ENCODE measurements around the gene LRRC3.
"Not testable (repeated sequence)": the region's sequence is repeated elsewhere in the genome, so short reads cannot be mapped to it uniquely, and the experiment has no call there.

LRRC3 gene

DNA sequence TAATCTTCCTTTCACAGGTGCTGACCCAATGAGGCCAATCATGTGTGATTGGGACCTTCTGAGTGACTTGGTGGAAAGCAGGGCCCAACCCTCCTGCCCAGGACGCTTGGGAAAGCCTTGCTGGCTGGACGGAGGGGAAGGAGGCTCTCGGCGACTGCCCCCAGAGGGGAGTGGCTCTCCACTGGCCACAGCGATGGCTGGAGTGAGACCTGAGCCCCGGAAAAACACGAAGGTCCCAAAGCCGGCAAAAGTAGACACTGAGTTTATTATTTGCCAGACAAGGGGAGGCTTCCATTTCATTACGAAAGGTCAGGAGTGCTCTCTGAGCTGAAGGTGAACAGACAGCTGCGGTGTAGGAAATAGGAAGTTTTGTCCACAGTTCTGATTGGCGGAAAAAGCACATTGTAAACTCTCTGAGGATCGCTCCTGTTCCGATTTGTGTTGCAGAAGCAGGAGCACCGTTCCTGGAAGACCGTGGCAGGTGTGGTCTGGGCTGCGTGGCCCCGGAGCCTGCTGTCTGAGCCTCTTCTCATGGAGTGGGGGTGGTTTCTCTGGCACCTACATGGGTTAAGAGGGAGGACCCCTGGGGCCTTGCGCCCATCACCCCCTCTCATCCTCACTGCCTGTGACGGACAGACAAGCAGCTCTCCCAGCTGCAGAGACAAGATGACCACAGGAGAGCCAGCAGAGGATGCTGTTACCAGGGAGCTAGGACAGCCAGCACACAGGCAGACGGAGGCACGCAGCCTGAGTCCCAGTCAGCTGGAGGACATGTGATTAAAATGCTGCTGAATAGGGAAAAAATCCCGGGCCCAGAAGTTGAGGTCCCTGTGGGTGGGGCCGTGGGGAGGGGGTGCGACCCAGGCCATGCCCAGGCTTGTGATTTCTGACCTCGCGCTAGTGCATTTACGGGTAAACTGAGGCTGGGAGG, 43.2 kb downstream of the LRRC3 start:
- no peak for FAIRE-seq

DNA sequence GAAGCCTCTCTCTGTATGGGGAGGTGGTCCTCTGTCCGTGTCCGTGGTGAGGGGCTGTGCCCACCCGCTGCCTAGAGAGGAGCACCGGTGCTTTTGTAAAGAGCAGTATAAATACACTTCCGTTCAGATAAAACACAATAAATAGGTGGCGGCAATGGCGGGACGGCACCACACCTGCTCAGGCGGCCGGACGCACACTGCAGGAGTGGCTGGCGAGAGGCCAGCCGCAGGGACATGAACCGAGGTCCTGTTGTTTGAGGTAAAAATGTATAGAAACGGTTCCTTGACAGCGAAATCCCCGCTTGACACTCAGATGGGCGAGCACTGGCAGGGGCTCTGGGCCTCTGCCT, 43.9 kb downstream of the LRRC3 start:
- no peak for FAIRE-seq

DNA sequence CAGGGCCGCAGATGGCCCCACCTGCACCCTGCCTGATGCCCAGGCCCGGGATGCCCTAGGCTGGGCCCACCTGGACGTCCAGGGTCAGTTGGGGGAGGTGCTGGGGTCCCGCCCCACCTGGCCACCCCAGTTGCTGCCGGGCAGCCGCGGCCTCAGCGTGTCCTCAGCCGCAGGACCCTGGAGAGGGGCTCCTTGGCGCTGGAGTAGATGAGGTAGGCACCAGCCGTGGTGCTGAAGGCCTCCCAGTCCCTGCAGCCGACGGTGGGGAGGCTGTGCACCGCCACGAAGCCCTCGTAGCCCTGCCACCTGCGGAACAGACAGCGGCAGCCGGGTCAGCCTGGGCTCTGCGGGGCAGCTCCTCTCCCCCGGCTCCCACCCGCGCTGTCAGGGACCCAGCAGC, 44.3 kb downstream of the LRRC3 start:
- no peak for FAIRE-seq

DNA sequence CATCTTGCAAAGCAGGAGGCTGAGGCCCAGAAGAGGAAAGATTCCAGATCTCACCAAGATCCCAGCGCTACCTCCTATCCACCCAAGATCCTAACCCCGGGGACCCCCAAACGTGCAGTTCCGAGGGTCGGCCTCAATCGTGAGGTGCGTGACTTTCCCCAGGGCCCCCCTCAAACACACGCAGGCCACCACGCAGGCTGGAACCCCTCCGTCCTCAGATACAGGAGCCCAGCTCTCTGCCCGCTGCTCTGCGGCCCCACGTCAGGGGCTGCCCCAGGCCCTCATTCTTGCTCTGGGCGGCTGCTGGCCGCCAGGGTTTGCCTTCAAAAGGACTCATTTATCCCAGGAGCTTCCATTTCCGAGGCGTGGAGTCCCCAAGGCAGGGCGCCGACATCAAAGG, 44.8 kb downstream of the LRRC3 start:
- FAIRE-seq: no peak

DNA sequence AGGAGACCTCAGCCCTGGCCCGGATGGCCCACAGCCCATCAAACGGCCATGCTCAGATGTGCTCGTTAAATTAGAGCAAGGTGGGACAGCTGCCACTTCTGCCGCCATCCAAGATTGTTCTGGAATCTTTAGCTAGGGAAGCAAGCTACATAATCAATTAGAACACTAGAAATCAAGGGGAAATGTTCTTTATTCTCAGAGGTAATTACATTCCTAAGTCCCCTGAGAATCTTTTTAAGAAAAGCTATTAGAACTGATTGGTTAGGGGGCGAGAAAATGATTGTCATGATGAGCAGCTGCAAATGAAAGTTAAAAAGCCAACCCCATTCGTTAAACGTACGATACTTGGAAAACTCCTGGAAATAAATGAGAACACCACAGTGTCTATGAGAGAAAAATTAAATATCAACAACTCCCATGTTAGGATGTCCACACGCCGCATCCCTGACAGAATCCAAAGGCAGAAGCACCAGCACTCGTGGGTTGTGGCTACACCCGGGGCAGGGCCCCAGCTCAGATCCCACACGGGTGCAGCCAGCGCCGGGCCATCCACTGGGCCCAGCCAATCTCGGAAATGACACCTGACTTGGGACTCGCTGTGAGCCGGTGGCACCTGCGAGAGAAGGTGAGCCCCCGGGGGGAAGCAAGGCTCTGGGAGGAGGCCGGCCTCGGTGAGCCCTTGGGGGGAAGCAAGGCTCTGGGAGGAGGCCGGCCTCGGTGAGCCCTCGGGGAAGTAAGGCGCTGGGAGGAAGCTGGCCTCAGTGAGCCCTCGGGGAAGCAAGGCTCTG, 47.1 kb downstream of the LRRC3 start:
- no peak for FAIRE-seq

DNA sequence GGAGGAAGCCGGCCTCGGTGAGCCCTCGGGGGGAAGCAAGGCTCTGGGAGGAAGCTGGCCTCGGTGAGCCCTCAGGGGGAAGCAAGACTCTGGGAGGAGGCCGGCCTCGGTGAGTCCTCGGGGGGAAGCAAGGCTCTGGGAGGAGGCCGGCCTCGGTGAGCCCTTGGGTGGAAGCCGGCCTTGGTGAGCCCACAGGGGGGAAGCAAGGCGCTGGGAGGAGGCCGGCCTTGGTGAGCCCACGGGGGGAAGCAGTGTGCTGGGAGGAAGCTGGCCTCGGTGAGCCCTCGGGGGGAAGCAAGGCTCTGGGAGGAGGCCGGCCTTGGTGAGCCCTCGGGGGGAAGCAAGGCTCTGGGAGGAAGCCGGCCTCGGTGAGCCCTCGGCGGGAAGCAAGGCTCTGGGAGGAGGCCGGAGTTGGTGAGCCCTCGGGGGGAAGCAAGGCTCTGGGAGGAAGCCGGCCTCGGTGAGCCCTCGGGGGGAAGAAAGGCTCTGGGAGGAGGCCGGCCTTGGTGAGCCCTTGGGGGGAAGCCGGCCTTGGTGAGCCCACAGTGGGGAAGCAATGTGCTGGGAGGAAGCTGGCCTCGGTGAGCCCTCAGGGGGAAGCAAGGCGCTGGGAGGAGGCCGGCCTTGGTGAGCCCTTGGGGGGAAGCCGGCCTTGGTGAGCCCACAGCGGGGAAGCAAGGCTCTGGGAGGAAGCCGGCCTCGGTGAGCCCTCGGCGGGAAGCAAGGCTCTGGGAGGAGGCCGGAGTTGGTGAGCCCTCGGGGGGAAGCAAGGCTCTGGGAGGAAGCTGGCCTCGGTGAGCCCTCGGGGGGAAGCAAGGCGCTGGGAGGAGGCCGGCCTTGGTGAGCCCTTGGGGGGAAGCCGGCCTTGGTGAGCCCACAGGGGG, 47.9 kb downstream of the LRRC3 start:
- FAIRE-seq: not testable (repeated sequence)

DNA sequence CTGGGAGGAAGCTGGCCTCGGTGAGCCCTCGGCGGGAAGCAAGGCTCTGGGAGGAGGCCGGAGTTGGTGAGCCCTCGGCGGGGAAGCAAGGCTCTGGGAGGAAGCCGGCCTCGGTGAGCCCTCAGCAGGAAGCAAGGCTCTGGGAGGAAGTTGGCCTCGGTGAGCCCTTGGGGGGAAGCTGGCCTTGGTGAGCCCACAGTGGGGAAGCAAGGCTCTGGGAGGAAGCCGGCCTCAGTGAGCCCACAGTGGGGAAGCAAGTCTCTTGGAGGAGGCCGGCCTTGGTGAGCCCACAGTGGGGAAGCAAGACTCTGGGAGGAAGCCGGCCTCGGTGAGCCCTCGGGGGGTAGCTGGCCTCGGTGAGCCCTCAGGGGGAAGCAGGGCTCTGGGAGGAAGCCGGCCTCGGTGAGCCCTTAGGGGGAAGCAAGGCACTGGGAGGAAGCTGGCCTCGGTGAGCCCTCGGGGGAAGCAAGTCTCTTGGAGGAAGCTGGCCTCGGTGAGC, 48.6 kb downstream of the LRRC3 start:
- FAIRE-seq: no peak

DNA sequence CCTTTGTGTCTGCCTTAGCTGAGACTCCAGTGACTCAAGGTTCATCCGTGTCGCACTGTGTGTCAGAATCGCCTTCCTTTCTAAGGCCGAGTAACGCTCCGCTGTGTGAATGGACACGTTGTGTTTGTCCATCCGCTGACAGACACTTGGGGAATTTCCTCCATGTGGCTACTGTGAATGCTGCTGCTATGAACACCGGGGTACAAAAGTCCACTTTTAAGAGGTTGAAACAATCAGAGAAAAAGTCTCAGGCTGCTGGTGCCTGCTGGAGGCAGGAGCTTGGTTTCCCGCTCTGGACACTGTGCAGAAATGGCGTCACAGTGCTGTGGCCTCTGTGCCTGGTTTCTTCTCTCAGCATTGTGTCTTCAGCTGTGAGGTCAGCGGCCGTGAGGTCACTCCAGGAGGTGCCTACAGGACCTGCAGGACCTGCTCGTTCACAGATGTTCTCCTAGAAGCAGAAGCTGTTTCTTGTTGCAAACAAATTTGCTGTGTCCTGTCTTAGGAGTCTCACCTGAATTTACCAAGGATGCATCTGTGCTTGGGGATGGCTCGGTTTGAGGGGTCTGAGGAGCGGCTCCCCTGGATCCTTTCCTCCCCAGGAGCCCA, 50.5 kb downstream of the LRRC3 start:
- FAIRE-seq: no peak

DNA sequence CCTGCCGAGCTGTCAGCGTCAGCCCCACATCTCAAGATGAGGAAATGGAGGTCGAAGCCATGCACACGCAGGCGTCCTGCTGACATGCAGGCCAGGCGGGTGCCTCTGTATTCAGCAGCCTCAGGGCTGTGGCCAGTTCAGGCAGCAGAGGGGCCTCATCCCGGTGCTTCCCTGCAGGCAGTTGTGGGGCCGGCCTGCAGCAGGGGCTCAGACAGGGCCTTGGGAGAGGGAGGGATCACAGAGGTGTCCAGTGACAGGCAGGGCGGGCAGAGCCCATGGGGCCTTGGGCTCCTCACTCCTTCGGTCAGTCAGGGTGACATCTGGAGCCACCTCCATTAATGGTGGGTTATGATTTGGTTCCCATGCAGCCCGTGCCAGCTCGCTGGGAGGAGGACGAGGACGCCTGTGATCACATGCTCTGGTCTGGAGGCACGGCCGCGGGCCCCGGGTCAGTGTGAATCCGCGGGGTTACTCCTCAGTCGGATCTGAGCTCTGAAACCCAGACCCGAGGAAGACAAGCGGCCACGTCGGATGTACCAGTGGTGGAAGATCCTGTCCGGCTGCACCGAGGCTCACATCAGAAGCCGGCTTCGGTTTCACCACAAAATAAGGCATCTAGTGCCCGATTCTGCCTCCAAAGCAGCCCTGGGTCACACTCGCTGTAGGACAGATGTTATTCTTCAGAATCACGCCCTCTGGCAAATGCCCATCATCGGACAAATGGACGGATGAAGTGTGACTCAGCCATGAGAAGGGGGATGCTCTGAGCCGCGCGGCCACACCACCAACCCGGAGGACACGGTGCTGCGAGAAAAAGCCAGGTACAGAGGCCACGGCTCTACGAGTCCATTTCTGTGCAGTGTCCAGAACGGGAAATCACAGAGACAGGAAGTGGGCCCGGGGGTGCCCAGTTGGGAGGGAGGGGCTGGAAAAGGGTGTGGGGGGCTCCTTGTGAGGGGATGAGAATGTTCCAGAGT, 51.3 kb downstream of the LRRC3 start:
- FAIRE-seq: no peak

DNA sequence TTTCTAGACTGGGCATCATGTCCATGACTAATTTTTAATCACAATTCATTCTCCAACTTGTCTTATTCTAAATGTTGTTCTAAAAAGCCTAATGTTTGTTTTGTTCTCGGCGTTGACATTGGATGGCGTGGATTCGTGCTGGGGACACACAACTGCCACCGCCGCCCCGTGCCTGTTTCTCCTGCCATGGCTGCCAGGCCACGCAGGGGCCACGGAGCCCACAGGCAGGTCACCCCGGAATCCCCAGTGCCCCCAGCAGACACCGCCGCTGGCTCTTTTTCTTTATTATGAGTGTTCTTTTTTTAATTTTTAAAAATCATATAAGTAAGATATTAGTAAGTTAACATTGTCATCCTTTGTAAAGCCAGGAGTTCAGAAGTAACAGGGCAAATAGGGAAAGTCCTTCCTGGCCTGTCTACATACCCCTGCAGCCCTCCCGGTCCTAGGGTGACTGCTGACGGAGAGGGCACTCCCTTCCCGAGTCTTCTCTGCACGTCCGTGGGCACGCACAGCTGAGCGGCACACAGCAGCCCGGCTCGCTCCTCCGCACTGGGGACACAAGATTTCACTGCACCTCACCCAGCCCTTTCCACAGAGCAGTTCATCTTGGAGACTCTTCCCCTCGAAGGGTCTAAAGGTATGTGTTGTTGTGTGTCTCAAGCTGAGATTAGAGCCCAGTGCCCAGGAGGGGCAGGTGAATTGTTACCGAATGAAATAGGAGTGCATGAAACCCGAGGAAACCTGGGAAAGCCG, 52.5 kb downstream of the LRRC3 start:
- no peak for FAIRE-seq

DNA sequence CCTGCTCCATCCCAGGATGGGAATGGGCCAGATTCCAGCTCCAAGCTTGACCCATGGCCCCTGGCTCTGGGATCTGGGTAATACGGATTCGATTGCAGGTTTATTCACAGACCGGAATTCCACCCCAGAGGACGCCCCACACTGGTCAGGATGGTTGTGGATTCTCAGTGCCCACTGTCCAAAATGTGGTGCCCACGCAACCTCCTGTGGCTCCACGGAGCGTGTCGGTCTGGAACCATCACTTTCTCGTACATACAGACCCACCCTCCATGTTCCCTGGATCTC, 53.1 kb downstream of the LRRC3 start:
- FAIRE-seq: no peak

DNA sequence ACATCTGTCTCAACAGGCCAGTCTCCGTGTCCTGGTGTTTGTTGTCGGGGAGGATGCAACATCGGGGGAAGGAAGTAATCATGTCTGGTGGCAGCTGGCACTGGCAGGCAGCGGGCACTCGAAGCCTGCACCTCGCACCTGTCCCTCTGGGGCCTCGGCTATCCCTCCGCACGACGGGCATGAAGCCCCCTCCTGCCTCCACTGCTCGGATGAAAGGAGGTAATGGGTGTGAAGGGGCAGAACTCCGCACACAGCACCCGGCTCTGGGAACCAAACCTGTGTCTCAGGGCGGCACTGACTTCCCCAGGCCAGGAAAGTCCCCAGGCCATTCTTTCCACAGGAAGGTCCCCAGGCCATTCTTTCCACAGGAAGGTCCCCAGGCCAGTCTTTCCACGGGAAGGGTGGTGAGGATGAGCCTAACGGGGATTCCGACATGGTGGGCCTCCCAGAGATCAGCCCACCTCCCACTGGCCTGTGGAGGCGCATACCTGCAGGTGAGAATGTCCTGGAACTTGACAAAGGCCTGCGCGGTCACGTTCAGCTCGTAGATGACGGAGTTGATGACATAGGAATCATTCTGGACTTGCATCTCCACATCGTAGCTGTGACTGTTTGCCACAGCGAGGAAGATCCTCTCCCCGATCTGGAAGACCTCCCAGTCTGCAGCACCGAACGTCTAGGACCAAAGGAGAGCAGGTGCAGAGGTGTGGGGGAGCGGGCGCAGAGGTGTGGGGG, 53.6 kb downstream of the LRRC3 start:
- no peak for FAIRE-seq

DNA sequence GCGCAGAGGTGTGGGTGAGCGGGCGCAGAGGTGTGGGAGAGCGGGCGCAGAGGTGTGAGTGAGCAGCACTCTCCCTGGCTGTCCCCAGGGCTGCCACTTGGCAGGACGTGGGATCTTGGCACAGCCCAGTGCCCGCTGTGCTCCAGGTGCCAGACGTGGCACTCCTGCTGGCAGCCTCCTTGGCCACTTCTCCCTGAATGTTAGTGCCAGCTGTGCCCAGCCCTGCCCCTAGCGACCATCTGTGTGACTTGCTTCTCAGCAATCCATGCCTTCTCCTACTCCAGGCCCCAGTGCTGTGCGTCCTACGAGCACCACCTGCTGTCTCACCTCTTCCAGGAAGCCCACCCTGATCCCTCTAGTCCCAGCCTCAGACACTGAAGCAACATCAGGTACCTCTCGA, 54.2 kb downstream of the LRRC3 start:
- no peak for FAIRE-seq

DNA sequence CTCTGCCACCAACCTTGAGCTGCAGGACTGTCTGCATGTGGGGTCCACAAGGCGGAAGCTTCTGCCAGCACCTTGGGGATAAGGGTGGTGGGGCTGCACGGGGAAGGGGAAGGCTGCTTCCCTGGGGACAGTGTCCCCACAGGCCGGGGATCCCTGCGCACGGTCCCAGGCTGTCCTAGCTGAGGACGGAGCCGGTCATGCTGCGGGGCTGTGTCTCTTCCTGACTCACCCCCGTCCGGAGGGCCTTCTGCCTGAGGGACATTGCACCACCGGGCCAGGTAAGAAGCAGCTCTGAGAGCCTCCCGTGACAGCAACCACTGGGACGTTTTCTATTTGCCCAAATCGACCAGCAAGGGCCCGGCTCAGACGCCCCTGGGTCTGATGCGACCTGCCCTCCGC, 54.8 kb downstream of the LRRC3 start:
- no peak for FAIRE-seq

DNA sequence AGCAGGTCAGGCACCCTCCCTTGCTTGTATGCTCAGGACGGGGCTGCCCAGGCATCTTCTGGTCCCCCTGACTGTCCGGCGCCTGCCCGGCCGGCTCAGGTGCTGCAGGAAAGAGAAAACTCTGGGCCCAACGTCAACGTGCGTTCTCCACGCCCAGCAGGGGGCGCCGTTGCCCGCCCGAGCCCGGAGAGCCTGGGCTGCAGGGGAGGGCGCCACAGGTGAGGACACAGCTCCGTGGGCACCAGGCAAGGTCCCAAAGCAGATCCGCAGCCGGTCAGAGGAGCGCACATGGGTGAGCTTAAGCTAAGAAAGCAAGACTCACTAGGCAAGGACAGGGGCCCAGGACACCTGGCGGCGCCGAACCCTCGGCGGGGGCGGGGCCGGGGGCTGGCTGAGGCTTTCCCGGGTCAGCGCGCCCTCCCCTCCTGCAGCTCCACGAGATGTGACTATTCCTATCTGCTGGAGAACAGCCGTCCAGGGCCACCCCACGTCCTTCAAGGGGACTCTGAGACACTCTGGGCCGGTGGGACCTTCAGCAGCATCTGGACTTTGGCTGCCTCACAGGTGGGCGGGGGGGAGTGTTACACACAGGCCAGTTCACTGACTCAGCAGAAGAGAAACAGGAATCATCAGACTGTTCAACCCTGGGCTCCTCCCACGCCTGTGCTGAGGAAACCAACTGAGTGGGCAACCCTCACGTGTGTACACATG, 55.4 kb downstream of the LRRC3 start:
- no peak for FAIRE-seq

DNA sequence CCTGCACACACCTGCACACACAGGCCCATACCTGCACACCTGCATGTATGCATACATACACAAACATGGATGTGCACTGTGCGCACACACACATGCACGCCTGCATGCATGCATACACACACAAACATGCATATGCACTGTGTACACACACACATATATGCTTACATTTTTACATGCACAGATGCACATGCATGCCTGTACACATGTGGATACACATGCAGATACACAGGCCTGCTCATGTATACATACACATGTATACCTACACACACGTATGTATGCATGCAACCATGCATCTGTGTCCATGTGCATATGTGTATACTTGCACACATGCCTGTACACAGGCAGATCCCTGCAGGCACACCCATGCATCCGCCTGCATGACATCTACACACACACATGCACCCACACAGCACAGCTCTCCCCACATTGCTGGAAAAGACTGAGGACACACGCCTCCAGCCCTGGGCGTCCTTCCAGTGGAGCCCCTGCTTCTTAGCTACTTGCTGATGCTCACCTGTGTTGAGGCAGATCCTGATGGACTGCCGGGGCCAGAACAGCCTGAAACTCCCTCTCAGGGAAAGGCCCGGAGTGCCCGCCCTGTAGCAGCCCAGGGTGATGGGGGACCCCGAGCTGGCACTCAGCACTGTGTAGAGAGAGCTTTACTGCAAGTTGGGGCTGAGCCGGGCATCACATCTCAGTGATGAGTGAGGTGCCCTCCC, 56.1 kb downstream of the LRRC3 start:
- no peak for FAIRE-seq
